ENCODE data around the gene VWA3B.

DNA sequence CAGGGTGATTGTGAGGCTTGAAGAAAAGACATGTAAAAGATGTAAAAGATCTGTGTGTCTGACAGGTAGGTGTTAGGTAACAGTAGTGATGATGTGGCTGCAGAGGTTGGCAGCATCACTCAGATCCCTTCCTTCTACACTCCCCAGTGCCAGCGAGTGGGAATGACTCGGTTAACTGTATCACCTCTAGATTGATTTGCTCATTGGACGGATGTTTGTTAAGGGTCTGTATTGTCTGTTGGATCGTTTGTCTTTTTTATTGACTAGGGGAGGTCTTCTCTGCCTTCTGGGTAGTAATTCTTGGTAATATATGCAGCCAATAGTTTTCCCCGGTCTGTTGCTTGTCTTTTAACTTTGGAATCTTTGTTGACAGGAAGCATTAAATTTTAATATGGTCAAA, 214.5 kb downstream of the VWA3B start:
- TF ChIP-seq RAD21 (IDR thresholded peaks at IDR 0.05; ENCODE audit: low read length) (no peak), POLR2A (IDR thresholded peaks at IDR 0.05; ENCODE audit: low read depth, low read length) (no peak), BHLHE40 (IDR thresholded peaks at IDR 0.05; ENCODE audit: low read depth, low read length) (no peak)
- TF ChIP-seq, protein P1, sequence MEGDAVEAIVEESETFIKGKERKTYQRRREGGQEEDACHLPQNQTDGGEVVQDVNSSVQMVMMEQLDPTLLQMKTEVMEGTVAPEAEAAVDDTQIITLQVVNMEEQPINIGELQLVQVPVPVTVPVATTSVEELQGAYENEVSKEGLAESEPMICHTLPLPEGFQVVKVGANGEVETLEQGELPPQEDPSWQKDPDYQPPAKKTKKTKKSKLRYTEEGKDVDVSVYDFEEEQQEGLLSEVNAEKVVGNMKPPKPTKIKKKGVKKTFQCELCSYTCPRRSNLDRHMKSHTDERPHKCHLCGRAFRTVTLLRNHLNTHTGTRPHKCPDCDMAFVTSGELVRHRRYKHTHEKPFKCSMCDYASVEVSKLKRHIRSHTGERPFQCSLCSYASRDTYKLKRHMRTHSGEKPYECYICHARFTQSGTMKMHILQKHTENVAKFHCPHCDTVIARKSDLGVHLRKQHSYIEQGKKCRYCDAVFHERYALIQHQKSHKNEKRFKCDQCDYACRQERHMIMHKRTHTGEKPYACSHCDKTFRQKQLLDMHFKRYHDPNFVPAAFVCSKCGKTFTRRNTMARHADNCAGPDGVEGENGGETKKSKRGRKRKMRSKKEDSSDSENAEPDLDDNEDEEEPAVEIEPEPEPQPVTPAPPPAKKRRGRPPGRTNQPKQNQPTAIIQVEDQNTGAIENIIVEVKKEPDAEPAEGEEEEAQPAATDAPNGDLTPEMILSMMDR (conservative IDR thresholded peaks at IDR 0.05; ENCODE audit: low read depth, low read length): no peak

All from IMR-90 (cell line).